GM19328 (cell line): ENCODE measurements around the gene ACTL10.
"Not testable (repeated sequence)": the region's sequence is repeated elsewhere in the genome, so short reads cannot be mapped to it uniquely, and the experiment has no call there.

ENCODE experiments used
- ATAC-seq: cut with Tn5 transposase; IDR thresholded peaks from one replicate; pipeline ENCODE4 v1.9.1; 2021; ENCODE audit warnings: mild to moderate bottlenecking, moderate library complexity; ENCODE audit not compliant: unreplicated experiment

Gene ACTL10

DNA sequence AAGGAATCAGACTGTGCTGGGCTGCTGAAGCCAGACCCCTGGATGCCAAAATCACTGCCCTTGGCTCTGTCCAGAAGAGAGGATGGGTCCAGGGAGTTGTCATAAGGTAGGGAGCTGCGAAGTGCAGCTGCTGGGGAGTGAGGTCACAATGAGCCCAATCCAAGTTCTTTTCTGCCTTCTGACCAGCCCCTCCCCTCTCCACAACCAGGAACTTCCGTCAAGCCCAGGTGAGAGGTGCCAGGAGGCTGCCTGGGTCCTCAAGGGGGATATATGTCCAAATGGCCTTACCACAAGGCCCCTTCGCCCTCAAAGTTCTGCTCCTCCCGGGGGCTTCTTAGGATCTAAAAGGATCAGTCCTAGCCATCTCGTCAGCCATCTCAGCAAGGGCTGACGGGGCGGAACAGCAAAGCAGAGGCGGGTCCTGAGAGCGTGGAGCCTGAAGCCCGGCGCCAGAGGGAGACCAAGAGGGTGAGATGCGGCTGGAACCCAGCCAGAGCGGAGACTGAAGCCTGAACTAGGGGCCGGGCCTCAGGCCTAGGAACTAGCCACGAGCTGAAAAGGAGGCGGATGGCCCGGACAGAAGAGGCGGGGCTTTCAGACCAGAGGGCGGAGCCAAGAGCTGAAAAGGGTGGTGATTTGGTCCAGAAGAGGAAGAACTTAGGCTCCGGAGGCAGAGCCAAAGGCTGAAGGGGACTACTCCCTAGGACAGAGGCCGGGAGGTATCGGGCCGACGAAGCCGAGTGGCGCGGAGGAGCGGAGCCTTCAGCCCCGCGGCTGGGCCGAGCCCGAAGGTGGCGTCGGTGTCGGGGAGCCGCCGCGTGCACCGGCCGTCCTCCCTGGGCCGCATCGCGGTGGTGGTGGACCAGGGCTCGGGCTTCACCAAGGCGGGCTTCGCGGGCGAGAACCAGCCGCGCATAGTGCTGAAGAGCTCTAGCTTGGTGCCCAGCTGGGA is at the start of gene ACTL10:
TSS of gene ACTL10 (plus strand) at position 651 of the 952 bp plus-strand sequence. CDS start 555 bp downstream, outside the sequence.
- ATAC-seq, result peak; percentile 61

GRCh38 chr20:33621717-33622400 is 44.9 kb upstream of the ACTL10 start:
- no peak for ATAC-seq

DNA sequence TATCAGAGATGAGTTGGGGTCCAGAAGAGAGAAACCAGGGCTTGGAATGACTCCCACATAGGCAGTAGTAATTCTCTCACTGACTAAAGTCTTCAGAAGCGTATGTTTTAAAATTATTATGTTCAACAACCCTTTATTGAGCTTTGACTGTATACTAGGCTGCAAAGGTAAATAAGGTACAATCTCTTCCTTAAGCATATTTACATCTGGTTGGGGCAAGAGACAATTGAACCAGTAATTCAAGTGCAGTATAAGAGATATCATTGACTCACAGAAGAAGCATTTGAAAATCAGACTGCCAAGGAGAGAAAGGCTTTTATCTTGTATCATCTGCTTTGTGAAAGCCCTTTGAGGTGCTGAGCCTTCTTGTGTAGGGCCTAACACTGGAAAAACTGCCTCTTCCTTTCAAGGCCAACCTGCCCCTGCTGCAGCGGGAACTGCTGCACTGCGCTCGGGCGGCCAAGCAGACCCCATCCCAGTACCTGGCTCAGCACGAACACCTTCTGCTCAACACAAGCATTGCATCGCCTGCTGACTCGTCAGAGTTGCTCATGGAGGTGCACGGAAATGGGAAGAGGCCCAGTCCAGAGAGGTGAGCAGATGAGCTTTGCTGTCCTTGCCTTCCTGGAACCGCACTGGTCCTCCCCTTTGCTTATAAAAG is 43.9 kb upstream of the ACTL10 start:
- ATAC-seq, result no peak

GRCh38 chr20:33624399-33624798 is 42.3 kb upstream of the ACTL10 start:
- no peak for ATAC-seq

DNA sequence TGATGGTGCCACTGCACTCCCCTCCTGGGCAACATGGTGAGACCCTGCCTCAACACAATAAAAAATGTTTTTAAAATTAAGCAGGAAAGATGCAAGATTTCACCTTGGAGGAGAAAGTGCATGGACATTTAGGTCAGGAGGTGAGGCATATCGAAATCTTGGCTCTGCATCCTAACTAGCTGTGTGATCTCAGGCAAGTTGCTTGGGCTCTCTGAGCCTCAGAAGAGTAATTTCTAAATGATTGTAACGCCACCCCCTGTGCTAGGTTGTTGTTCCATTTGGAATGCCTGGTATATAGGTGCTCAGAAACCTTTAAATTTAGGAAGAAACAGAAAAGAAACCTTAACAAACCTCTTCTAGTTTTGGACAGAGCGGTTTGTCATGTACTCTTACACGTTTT is 40.6 kb upstream of the ACTL10 start:
- no peak for ATAC-seq

DNA sequence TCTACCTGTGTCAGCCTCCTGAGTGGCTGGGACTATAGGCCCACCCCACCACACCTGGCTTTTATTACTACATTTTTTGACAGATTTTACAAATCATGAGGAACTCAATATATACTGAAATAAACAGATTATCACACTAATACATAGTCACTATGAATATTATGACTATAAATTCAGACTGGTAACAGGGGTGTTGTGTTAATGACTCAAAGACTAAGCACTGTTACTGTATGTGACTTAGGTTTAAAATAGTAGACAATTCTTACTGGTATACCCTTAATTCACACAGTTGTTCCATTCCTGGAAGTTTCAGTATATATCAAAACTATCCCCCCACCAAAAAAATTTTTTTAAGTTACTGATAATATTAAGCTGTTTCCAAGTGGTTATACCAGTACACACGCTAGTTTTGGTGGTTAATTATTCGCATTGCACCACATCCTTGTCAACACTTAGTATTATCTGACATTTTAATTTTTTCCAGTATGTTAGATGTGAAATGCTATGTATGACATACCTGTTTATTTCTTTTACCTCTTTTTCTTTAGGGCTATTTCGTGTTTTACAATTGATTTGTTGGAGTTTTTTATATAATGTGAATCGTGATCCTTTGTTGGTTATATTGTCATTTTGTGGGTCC is 39.0 kb upstream of the ACTL10 start:
- no peak for ATAC-seq

DNA sequence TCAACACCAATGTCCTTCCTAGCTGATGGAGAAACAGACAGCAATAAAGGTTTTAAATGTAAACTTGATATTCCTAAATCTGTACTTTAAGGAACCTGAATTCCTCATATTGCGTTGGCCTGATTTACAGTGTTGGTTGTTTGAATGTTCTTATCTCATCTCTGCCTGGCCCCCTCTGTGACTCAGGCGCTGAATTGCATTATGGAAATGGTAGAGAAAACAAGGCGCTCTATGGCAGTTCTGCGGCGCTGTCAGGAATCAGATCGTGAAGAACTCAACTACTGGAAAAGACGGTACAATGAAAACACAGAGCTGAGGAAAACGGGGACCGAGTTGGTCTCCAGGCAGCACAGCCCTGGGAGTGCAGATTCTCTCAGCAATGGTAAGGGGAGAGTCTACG is 37.2 kb upstream of the ACTL10 start:
- no peak for ATAC-seq

- ATAC-seq, result no peak
Observed at GRCh38 chr20:33629979-33630378, 36.8 kb upstream of the ACTL10 start.

DNA sequence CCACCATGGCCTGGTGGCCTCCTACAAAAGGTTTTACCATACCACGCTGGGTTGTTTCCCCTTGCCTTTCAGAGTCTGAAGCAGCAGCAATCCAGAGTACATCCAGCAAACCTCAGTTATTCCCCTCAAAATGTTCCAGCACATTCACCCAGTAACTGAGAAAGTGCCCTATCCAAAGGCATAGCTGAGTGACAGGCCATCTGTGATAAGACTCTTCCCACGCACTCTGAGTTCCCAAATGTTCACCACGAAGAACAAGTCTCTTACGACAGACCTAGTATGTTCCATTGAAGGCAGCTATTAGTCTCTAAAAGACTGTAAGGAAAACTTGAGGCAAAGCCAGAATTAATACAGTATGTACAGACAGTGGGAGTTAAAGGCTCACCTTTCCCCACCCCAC is 36.2 kb upstream of the ACTL10 start:
- ATAC-seq, result no peak

DNA sequence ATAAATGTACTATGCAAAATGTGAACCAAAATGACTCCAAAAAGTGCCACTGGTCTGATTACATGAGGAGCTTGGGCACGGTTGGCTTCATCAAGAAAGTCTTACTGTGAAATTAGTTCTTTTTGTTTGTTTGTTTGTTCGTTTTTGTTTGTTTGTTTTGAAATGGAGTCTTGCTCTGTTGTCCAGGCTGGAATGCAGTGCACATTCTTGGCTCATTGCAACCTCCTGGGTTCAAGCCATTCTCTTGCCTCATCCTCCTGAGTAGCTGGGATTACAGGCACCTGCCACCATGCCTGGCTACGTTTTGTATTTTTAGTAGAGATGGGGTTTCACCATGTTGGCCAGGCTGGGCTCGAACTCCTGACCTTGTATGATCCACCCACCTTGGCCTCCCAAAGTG is 34.8 kb upstream of the ACTL10 start:
- ATAC-seq, result not testable (repeated sequence)

DNA sequence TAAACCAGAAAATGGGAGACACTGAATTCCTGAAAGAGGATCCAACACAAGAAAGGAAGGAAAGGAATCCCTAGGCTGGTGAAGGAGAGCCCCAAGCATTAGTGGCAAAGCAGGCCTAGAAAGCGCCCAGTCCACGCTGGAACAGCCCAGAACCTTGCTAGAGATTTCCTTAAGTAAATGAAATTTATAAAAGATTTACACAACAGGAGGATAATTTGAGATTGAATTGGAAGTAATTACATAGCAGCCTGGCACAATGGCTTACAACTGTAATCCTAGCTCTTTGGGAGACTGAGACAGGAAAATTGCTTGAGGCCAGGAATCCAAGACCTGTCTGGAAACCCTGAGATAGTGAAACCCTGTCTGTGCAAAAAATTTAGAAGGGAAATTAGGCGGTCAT is 31.4 kb upstream of the ACTL10 start:
- no peak for ATAC-seq

GRCh38 chr20:33636776-33637175 is 30.0 kb upstream of the ACTL10 start:
- ATAC-seq, result no peak

- ATAC-seq, result no peak
Observed at GRCh38 chr20:33640287-33640686, 26.5 kb upstream of the ACTL10 start.

DNA sequence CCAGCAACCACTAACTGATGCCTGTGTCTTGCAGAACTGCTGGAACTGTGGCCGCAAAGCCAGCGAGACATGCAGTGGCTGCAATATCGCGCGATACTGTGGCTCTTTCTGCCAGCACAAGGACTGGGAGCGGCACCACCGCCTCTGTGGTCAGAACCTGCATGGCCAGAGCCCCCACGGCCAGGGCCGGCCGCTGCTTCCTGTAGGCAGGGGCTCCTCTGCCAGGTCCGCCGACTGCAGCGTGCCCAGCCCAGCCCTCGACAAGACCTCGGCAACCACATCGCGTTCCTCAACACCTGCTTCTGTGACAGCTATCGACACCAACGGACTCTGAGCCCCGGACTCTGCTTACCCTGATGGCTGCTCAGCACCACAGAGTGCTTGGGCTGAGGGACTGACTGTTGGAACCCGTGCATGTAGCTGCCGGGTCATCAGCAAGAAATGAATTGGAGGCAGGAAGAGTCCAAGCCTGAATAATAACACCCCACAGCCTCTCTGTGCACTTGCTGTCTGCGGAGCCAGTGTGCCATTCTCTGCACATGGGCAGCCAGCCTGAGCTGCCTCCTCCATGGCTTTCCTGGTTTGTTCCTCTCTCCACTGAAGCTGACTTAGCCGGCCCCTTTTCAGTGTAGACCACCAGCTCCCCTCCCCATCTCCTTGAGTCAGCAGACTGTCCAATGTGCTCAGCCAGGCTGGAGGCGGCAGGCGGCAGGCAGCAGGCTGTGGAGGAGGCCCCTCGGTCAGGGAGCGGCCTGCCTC is 22.3 kb upstream of the ACTL10 start:
- no peak for ATAC-seq

GRCh38 chr20:33645072-33645358 is 21.7 kb upstream of the ACTL10 start:
- no peak for ATAC-seq

GRCh38 chr20:33645396-33645795 is 21.3 kb upstream of the ACTL10 start:
- ATAC-seq, result no peak

DNA sequence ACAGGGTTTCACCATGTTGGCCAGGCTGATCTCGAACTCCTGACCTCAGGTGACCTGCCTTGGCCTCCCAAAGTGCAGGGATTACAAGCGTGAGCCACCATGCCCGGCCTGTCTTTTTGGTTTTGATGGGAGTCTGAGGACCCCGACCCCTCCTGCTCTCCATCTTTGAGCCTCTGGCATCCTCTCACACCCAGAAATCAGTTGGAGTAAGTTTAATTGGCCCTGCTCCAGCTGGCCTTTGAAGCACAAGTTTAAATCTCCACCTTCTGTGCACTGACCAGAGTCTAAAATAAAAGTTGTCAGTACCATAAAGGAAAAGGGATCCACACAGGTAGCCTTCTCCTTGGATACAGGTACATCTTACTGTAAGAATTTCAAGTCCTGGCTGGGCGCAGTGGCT is 20.6 kb upstream of the ACTL10 start:
- no peak for ATAC-seq

DNA sequence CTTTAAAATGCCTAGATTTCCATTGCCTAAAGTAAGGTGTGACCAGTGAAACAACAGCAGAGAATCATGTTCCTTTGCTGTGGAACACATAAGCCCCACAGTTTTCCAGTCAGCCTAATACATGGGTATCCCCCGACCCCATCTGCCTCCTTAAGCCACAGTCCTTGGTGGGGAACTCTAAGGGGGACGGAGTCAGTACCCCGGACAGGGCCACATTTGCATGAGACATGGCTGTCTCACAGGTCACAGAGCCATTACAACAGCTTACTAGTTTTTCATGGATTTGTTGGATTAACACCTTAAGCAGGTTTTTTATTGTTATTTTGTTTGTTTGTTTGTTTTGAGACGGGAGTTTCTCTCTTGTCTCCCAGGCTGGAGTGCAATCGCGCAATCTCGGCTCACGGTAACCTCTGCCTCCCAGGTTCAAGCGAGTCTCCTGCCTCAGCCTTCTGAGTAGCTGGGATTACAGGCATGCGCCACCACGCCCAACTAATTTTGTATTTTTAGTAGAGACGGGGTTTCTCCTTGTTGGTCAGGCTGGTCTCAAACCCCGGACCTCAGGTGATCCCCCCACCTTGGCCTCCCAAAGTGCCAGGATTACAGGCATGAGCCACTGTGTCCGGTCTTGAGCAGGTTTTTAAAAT is 19.7 kb upstream of the ACTL10 start:
- not testable (repeated sequence) for ATAC-seq

- ATAC-seq, result no peak
Observed at GRCh38 chr20:33647603-33648395, 18.9 kb upstream of the ACTL10 start.
